ENCODE data around the gene ZNF148. TPM values are rescaled to one million over a fixed set of nuclear protein-coding genes. Genes with fewer than 3 reads are reported as not detected.

Gene ZNF148
- total RNA-seq, 1 donor from 2014 or later = 17.6 TPM

DNA sequence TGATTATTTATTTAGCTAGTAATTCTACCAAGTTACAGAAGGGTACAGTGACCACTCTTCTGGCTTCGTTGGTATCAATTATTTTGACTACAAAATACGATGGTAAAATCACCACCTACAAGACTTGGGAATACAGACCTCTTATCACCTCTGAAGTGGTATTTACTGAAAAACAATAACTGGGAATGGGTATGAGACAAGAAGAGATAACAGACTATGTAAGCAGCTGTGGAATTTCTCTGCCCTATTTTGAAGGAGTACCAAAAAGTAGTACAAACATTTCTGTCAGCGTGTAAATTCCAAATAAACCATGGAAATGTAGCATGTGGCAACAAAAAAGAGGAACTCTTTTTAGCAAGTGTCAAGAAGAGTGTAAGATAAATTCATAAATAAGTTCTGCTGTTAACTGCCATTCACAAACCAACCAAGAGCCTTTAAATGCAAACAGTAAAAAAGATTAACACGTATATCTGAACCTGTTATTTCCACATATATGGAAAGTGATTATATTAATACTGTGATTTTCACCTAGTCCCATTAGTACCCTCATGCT, 85.6 kb downstream of the ZNF148 start:
- DNase-seq (ENCODE audit: low read depth in 2 of 2) = no peak

DNA sequence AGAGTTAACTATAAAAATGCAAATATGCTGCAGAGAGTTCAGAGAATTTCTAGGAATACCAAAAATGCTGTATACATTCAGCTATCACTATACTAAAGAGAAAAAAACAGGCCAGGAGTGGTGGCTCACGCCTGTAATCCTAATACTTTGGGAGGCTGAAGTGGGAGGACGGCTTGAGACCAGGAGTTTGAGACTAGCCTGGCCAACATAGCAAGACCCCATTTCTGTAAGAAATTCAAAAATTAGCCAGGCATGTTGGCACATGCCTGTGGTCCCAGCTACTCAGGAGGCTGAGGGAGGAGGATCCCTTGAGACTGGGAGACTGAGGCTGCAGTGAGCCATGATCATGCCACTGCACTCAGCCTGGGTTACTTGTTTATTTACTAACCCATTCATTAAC, 87.9 kb downstream of the ZNF148 start:
- no peak for DNase-seq (ENCODE audit: low read depth in 2 of 2)

DNA sequence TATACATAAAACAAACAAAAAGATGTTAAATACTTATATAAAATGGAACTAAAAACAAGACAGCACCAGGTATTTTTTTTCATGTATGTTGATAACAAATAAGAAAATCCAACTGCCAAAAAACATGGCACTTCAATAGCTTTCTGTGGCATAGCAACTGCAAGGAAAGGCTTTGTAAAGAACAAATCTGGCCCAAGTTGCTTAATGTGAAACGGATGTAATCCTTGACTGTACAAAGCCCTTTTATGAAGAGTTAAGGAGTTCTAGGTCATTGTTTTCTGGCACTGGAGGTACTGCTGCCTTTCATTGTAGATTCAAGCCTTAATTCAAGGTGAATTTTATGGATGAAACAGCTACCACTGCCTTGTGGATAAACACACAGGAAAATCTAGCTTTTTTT, 93.7 kb downstream of the ZNF148 start:
- DNase-seq (ENCODE audit: low read depth in 2 of 2) = peak in 1 of 2 donors; percentile 18

DNA sequence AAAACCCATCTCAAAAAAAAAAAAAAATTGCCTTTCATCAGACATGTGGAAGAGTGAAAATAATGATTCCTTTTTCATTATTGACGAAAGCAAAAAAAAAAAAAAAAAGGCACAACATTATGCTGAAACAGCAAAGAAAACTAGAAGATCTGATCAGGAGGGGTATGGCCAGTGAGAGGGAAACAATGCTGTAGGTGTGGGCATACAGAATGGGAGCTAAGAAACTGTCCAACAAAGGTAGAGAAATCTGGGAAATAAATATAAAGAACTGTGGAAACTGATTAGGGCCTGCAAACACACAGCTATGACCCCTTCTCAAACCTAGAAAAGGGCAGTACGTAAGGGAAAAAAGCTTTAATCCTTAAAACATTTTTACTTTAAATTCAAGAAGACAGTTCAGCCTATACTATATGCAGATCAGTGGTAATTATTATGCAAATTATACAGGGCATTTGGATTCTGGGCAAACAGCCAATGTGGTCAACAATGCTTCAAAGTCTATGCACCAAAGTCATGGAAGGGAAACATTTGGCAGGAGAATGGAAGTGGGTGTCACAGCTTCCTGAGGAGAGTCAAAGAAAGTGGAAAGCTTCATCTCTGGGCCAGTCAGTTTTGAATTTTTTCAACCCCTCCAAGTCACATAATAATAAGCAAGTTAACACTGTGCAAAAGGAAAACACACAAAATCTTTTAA, 94.3 kb downstream of the ZNF148 start:
- peak; percentile 35 to 64 for DNase-seq (ENCODE audit: low read depth in 2 of 2)

DNA sequence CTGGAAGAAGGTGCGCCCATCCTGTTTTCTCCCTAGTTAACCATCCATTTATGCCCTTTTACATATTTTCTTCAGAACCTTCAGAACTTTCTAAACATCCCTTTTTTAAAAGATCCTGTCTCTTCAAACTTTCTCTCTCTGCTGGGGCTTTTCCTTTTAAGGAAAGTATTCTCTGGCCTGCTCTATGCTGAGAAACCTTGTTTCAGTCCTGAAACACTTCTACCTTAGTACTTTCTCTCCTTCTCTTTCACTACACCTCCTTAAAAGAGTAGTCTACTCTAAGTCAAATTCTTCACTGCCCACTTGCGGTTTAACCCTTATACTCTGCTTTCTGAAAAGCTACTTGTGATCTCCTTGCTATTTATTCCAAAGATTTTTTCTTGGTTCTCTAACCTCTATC, 97.0 kb downstream of the ZNF148 start:
- DNase-seq (ENCODE audit: low read depth in 2 of 2) = no peak

DNA sequence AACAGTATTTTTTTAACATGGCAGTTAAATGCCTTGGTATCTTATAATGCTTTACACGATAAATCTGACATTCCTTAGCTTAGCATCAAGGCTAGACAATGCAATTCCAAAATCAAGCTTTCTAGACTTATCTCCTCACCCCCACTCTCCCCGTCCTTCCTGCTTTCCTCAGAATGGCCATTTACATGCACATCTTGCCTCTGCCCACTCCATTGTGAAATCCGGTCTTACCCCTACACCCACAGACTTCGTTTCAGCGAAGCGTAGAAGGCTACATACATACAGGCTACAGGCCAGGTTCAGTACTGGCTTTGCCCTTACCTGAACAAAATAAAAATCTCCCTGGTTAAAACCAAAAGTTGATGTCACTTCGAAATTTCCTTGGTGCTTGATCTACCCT, 104.0 kb downstream of the ZNF148 start:
- no peak for DNase-seq (ENCODE audit: low read depth in 2 of 2)

DNA sequence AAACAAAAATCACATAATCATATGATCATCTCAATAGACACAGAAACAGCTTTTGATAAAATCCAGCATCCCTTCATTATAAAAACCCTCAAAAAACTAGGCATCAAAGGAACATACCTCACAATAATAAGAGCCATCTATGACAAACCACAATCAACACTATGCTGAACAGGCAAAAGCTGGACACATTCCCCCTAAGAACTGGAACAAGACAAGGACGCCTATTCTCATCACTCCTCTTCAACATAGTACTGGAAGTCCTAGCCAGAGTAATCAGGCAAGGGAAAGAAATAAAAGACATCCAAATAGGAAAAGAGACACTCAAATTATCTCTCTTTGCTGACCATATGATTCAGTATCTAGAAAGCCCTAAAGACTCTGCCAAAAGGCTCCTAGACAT, 107.7 kb downstream of the ZNF148 start:
- no peak for DNase-seq (ENCODE audit: low read depth in 2 of 2)

DNA sequence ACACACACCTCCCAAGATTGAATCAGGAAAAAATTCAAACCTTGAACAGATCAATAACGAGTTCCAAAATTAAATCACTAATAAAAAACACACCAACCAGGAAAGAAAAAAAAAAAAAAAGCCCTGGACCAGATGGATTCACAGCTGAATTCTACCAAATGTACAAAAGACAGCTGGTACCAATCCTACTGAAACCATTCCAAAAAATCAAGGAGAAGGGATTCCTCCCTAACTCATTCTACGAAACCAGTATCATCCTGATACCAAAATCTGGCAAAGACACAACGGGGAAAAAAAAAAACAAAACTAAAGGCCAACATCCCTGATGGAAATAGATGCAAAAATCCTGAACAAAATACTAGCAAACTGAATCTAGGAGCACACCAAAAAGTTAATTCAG, 108.2 kb downstream of the ZNF148 start:
- DNase-seq (ENCODE audit: low read depth in 2 of 2) = no peak

DNA sequence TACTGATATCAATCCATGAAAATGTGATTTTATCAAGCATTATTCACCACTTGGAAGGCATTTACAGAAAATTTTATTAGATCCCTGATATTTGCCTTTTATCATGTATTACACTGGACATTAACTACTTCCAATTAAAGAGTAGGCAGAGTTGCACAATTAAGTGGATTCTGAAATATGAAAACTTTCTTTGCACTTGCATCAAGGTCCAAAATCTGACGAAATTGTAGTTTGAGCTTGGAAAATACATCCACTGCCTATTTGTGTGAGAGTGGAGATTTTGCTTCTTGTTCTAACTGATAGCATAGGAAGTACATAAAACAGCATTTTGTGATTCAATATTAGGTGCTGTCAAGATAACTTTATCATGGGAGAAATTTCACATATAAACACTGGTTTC, 113.0 kb downstream of the ZNF148 start:
- DNase-seq (ENCODE audit: low read depth in 2 of 2) = no peak

DNA sequence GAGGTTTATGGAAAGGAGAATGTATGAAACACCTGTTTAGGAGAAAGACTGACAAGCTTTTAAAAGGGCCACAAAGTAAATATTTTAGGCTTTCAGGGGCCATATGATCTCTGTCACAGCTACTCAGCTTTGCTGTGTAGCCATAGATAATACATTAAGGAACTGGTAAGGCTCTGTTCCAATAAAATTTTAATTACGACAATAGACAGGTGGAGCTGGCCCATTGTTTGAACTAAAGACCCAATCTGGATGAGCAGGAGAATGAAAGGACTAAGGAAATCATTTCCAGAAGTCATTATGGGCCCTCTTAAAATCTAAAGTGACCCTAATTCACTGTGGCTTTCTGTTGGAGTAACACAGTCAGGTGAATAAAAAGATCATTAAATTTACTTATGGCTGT, 114.1 kb downstream of the ZNF148 start:
- no peak for DNase-seq (ENCODE audit: low read depth in 2 of 2)

DNA sequence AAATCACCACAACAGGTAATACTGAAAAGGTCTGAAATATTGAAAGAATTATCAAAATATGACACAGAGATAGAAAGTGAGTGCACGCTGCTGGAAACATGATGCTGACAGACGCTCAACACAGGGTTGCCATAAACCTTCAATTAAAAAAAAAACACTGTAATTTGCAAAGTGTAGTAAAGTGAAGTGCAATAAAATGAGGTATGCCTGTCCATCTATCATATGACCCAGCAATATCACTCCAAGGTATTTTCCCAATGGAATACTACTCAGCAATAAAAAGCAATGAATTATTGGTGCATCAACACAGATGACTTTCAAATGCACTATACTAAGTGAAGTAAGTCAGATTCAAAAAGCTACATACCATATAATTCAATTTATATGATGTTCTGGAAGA, 115.0 kb downstream of the ZNF148 start:
- DNase-seq (ENCODE audit: low read depth in 2 of 2) = no peak

DNA sequence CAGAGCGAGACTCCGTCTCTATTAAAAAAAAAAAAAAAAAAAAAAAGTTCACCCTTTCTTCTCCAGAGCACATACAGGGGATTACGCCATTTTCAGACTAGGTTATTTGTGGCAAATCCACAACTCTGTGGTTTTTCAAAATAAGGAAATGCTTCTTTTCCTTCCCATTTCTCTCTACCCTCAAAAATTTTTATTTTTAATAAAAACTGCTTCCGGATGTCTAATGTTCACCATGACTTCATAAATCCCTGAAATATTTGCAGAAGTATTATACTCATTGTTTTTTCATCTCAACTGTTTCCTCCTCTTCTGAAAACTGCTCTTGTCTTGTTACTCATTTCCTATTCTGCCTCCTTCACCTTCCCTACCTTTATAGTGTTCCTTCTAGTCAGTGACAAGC, 117.6 kb downstream of the ZNF148 start:
- peak in 1 of 2 donors; percentile 54 for DNase-seq (ENCODE audit: low read depth in 2 of 2)

DNA sequence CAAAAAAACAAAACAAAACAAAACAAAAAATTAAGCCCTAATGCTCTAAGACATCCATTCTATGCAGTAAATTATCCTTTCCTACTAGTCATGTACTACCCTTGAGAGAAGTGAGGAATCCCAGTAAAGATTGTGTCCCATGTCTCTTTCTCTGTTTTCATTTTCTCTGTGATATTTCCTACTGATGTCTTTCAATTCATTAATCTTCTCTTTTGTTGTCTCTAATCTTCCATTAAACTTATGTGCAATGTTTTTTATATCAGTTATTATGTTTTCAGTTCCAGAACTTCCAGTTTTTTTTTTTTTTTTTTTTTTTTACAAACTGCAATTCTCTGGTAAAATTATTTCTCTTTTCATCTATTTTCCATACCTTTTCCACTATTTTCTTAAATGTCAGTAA, 118.5 kb downstream of the ZNF148 start:
- no peak for DNase-seq (ENCODE audit: low read depth in 2 of 2)

DNA sequence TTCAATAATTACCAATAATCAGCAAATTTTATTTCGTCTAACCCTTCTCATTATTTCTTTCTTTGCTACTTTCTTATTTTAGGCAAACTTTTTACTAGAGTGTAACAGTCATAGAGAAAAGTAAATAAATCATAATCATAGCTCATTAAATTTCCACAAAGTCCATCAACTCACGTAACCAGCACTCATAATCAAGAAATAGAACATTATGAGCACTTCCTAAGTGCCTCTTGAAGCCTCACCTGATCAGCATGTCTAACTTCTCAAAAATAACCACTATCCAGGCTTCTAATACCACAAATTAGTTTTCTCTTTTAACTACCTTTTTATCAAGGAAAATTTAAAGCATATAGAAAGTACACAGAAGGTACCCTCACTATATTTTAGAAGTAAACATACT, 124.2 kb downstream of the ZNF148 start:
- DNase-seq (ENCODE audit: low read depth in 2 of 2) = no peak

DNA sequence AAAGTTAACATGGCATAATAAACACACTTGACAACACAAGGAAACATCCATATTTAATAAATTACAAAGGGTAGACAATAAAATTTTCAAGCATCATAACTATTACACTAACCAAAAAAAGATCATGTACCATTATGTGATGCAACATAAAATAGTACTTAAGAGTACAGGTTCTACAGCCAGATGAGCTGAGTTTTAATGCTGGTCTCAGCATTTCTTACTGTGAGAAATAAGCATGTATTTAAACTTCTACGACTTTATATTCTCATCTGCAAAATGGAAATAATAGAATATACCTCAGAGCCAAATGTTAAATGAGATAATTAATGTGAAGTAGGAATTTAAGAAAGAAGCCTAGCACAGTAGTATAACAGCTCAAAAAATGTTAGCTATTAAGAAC, 128.9 kb downstream of the ZNF148 start:
- DNase-seq (ENCODE audit: low read depth in 2 of 2) = no peak

DNA sequence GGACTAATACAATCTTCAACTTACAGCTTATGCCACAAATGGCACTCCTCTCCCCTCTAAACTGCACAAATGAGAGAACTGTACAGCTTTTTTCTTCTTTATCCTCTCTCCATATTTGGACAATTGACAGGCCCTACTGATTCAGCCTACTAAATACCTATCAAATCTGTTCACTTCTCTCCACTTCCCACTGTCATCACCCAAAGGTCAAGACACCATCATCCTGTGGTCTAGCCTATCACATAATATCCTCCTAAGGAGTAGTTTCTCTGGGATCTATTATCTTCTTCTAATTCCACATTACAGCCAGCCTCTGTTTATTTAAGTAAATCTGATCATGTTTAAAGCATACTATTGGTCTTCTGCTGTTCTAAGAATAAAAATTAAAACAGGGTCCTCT, 129.6 kb downstream of the ZNF148 start:
- DNase-seq (ENCODE audit: low read depth in 2 of 2) = no peak

DNA sequence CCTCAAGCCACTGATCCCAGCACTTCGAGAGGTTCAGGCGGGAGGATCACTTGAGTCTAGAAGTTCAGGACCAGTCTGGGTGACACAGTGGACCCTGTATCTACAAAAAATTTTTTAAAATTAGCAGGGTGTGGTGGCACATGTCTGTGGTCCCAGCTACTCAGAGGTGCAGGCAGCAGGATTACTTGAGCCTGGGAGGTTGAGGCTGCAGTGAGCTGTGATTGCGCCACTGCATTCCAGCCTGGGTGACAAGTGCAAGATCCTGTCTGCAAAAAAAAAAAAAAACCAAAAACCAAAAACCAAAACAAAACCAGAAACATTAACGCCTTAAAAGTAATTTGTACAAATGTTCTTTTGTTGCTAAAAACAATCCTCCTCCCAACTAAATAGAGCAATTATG, 134.6 kb downstream of the ZNF148 start:
- DNase-seq (ENCODE audit: low read depth in 2 of 2) = no peak

DNA sequence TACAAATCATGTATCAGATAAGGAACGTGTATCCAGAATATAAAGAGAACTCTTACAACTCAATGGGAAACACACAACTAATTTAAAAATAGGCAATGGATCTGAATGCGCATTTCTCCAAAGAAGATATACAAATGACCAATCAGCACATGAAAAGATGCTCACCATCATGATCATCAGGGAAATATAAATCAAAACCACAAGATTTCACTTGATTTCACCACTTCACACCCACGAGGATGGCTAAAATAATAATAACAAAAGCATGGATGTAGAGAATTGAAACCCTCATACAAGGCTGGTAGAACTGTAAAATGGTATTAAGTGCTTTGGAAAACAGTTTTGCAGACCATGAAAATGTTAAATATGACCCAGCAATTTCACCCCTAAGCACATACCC, 135.9 kb downstream of the ZNF148 start:
- no peak for DNase-seq (ENCODE audit: low read depth in 2 of 2)

DNA sequence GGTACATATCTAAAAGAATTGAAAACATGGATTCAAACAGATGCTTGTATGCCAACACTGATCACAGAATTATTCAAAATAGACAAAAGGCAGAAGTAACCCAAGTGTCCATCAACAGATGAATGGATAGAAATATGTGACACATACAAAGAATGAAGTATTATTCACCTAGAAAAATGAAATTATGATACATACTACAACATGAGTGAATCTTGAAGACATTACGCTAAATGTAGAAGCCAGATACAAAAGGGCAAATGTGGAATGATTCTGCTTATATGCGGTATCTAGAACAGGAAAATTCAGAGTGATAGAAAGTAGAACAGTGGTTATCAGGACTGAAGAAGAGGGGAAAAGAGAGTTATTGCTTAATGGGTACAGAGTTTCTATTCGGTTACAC, 136.4 kb downstream of the ZNF148 start:
- DNase-seq (ENCODE audit: low read depth in 2 of 2) = no peak

DNA sequence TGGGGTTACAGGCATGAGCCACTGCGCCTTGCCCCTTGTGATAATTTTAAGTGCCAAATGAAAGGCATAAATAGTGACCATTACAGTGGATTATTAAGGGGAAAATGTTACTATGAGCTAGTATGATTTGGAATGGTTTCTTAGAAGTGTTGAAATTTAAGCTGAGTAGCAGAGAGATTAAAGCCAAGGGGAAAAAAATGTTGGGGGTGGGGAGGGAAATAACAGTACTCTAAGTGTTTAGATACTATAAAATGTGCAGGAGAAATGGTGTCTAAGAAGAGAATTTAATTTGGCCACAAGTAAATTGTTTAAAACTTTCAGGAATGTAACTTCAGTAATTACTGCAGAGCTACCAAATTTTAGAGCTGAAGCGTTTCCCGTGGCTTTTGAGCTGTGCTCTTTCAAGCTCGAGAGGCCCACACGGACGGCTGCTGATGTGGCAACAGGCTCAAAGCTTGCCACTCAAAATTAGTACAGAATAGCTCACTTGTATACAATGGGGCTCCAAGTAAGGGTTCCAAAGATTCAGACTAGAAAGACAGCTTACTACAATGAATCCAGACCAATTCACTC, 138.7 kb downstream of the ZNF148 start:
- no peak for DNase-seq (ENCODE audit: low read depth in 2 of 2)

DNA sequence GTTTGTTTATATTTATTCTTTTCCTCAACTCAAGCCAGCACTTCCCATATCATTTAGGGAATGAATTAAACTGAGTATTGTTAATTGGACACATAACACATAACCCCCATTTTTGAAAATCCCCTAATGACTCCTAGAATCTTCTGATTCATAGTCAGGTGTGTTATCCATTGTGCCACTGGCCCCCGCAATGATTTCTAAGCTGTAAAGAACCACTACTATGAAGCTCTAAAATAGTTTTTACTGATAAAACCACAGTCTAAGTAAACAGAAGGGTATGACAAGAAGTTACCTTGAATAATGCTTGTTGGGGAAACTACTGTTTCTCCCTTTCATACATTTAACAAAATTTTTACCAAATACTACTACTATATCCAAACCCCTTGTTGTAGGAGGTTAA, 140.3 kb downstream of the ZNF148 start:
- no peak for DNase-seq (ENCODE audit: low read depth in 2 of 2)

DNA sequence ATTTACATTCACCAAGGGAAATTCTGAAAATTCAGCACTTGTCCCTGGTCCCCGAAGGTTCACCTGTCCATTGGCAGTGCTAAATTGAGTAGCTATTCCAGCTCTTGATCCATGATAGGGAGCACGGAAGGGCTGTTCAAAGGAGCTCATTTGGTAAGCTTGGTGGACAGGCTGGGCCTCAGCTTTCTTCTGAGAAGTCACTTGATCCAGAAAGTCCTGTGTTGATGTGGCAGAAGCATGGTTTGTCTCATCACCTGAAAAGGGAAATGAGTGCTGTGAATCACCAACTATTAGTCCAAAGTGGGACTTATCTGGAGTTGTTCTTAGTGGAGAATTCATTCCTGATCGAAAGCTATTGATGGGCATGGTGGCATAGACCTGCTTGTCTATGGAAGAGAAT, 142.7 kb downstream of the ZNF148 start:
- DNase-seq (ENCODE audit: low read depth in 2 of 2) = no peak

DNA sequence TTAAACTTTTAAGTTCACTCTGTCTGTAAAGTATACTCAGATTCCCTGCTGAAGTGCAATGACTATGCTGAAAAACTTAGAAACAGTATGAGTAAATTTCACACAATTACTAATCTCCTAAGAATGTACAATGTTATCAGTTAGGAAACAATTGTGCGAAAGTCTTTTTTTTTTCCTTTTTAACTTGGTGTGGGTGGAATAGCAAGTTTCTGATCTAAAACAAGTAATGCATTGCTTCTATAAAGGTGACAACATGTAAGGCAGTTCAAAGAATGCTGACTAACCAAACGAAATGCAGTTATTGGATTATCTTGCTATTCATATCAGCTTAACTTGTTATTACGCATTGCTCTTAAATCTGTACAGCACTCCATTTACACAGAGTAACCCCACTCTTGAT, 143.2 kb downstream of the ZNF148 start:
- peak in 1 of 2 donors; percentile 55 for DNase-seq (ENCODE audit: low read depth in 2 of 2)

Data from dermis microvascular lymphatic vessel endothelial cell (primary cell).